GM13976 (cell line): ENCODE measurements around the gene MCTP2.

Source experiments
- DNase-seq: peaks from one replicate; pipeline ENCODE4 v3.0.0; 2012; ENCODE audit warnings: low spot score
- in situ Hi-C: fragments of 300-500 bp; cut with MboI; formaldehyde crosslinking; loops from one replicate; pipeline ENCODE4 v1.12.0; 2022; ENCODE audit warnings: low sequenced_read_pairs, mixed read lengths, inconsistent platforms; ENCODE audit not compliant: unreplicated experiment
- TF ChIP-seq, protein P1 (sequence below): IDR thresholded peaks from 2 replicates; pipeline ENCODE4 v1.5.1; 2012; ENCODE audit warnings: borderline replicate concordance, mild to moderate bottlenecking; ENCODE audit not compliant: insufficient read depth; ENCODE audit errors: extremely low read depth, missing control alignments, control extremely low read depth

MCTP2 gene

DNA sequence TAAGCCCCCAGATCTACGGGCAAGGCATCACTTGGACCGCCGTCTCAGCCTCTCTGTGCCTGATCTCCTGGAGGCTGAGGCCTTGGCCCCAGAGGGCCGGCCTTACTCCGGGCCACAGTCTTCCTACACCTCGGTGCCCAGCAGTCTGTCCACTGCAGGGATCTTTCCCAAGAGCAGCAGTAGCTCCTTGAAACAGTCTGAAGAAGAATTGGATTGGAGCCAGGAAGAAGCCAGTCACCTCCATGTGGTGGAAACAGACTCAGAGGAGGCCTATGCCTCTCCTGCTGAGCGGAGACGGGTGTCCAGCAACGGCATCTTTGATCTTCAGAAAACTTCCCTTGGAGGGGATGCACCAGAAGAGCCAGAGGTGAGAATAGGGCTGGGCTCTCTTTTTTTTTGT is 67.0 kb downstream of the MCTP2 start:
- DNase-seq, result no peak
- TF ChIP-seq, protein P1, sequence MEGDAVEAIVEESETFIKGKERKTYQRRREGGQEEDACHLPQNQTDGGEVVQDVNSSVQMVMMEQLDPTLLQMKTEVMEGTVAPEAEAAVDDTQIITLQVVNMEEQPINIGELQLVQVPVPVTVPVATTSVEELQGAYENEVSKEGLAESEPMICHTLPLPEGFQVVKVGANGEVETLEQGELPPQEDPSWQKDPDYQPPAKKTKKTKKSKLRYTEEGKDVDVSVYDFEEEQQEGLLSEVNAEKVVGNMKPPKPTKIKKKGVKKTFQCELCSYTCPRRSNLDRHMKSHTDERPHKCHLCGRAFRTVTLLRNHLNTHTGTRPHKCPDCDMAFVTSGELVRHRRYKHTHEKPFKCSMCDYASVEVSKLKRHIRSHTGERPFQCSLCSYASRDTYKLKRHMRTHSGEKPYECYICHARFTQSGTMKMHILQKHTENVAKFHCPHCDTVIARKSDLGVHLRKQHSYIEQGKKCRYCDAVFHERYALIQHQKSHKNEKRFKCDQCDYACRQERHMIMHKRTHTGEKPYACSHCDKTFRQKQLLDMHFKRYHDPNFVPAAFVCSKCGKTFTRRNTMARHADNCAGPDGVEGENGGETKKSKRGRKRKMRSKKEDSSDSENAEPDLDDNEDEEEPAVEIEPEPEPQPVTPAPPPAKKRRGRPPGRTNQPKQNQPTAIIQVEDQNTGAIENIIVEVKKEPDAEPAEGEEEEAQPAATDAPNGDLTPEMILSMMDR, result no peak
- in situ Hi-C loops, result no loop called here

DNA sequence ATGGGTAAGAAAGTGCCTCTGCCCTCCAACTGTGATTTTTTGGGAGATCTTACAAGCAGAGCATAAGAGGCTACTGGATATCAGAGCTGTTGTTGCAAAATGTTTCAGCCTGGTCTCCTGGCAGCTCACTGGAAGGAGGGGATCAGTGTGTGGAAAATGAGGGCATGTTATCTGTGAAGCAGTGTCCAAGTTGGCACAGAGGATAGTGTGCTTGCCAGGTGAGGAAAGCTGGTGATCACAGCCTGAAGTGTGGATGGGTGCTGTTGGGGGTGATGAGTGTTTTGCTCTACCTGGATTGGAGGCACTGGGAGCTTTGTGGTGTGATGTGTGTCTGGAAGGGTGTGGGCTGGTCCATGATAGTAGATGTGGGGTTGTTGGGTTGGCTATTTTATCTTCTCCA is 69.3 kb downstream of the MCTP2 start:
- no peak for DNase-seq
- TF ChIP-seq, protein P1, result no peak
- in situ Hi-C loops, result no loop called here

DNA sequence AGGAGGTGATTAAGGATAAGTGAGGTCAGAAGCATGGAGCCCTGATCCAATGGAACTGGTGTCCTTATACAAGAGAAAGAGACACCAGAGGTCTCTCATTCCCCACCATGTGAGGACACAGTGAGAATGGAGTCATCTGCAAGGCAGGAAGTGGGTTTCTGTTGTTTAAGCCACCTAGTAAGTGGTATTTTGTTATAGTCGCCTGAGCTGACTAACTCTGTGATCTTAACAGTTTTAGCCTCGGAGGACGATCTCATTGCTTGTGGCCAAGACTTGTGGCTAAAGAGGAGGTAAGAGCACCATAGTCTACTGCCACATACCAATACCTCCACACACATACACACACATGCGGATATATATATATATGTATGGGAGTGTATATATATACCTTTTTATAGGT is 73.8 kb downstream of the MCTP2 start:
- in situ Hi-C loops, result no loop called here
- TF ChIP-seq, protein P1, result no peak

DNA sequence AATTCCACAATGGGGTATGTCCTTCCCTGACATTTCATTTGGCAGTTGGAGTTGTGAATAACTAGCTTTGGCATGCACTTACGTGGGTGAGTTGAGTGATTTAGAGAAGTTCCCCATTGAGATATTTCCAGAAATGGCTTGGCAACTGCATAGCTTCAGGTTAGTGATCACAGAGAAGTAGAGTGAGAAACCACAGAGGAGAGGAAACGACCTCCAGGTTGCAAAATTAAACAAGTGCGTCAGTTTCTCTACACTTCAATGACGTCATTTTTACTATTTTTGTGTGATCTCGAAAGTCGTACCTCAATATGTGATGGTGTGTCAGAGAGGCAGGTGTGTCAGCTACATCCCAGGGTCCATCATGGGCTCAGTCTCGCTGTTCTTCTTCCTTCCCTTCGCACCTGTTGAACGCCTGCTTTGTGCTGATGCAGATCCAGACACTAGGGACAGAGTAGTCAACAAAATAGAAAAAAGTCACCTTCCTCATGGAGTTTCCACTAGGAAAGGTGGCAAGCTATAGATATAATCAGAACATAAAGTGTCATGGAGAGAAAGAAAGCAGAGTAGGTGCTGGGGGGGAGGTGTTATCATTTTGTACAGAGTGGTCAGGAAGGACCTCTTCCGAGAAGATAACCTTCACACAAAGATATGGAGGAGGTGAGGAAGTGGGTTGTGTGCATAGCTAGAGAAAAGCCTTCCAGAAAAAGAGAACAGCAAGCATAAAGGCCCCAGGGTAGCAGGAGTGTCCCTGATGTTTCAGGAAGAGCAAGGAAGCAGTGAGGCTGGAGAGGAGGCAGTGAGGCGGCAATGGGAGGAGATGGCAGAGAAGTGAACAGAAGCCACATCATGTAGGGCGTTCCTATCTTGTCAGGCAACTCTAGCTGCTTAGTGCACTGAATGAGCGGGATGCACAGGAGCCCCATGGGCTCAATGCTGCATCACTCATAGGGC is 75.6 kb downstream of the MCTP2 start:
- in situ Hi-C loops, result no loop called here
- TF ChIP-seq, protein P1, result no peak

More for the DNA sequence above, 73.8 kb downstream of the MCTP2 start:
- no peak for DNase-seq

DNA sequence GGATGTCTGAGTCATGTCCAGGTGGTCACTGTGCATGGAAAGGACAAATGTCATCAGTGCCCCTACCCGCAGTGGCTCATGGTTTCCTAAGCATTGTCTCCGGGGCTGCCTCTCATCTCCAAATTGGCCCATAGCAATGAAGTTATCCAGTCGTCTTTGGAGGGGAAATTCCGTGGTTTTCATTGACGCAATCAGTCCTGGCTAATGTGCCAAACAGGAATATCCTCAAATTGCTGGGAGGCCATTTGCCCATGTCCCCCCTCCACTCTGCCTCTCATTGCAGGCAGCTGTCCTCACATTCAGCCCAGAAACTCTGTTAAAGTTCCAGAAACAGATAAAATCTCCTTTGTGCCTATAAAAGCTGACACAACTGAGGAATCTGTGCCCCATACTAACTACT is 81.6 kb downstream of the MCTP2 start:
- no peak for DNase-seq
- in situ Hi-C loops, result no loop called here
- TF ChIP-seq, protein P1, result no peak

More for the DNA sequence above, 75.6 kb downstream of the MCTP2 start:
- DNase-seq, result peak; percentile 60

DNA sequence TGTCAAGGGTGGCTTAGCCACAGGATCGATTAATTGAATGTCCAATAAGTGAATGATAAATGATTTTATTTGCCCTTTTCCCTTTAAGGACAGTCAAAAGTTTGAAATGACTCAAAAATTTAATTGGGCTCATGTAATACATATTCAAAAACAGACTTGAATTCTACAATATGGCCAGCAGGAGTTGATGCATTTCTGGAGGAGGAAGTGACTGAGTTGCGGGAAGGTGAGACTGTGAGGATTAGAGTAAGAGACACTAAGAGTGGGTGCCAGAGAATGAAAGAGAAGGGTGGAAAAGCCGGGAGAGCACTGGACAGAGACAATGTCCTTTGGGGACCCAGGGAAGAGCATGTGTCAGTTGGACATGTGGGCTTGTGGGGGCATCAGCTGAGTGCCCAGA is 83.3 kb downstream of the MCTP2 start:
- in situ Hi-C loops, result no loop called here
- no peak for DNase-seq
- TF ChIP-seq, protein P1, result no peak
